ENCODE results near the gene RRP8. TPM values are rescaled to one million over a fixed set of nuclear protein-coding genes. Genes with fewer than 3 reads are reported as not detected.

RRP8 gene
- total and polyA plus RNA-seq, 9 of the 15 experiments (the other 6 are each of a cell fraction or from before 2014, with no cell fraction given): 5.7 to 47.3 (median 32.6) TPM

DNA sequence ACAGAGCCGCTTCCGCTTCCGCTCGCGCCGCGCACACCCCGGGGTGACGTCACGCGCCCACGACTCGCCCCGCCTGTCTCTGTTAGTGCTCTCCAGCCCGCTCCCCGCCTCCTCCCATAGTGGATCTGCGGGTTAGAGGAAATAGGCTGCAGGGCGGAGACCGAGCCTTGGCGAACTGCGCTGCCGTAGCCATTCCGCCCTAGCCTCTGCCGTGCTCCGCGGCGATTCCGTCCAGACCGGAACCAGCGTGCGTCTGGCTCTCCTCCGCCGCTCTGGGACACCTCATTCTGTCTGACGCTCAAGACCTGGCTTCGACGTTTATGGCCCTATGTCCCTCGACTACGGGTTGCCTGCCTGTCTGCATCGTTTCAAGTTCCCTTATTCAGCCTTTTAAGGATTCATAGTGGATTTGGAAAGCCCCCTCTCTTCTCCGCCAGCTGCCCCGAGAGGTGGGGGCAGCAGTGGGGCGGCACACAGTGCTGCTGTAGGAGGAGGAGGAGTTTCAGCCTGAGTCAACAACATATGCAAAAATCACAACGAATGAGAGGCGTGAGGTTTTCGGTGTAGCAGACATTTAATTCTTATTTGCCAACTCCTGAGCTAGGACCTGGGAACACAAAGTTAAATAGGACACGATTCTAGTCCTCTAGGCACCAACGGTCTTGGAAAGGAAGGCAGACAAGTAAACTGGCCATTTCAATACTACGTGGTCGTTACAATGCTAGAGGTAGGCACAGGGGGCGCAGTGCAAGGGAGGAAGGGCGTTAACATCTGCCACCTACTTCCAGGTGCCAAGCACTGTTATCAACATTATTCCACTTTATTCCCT, 9.0 kb upstream of the RRP8 start, which contains the start of gene TAF10 (continued):
- TF ChIP-seq, protein P1, sequence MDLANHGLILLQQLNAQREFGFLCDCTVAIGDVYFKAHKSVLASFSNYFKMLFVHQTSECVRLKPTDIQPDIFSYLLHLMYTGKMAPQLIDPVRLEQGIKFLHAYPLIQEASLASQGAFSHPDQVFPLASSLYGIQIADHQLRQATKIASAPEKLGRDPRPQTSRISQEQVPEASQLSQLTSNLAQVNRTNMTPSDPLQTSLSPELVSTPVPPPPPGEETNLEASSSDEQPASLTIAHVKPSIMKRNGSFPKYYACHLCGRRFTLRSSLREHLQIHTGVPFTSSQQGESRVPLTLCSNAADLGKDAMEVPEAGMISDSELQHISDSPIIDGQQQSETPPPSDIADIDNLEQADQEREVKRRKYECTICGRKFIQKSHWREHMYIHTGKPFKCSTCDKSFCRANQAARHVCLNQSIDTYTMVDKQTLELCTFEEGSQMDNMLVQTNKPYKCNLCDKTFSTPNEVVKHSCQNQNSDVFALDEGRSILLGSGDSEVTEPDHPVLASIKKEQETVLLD (IDR thresholded peaks at IDR 0.05): peak; percentile 60
- no peak for TF ChIP-seq CBX2 (IDR thresholded peaks at IDR 0.05; ENCODE audit: insufficient read depth, low read length, poor library complexity, severe bottlenecking)
- TF ChIP-seq SMC3 (conservative IDR thresholded peaks at IDR 0.05; ENCODE audit: insufficient read depth, low read depth, low read length): 0 out of 2 replicates have a peak, but pooled peaks have one; percentile 27
- TF ChIP-seq, protein P2, sequence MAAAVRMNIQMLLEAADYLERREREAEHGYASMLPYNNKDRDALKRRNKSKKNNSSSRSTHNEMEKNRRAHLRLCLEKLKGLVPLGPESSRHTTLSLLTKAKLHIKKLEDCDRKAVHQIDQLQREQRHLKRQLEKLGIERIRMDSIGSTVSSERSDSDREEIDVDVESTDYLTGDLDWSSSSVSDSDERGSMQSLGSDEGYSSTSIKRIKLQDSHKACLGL (CRISPR knock-in tag; IDR thresholded peaks at IDR 0.05; ENCODE audit: borderline replicate concordance, poor library complexity, severe bottlenecking): no peak
- TF ChIP-seq ZNF175 (CRISPR knock-in tag; IDR thresholded peaks at IDR 0.05; ENCODE audit: low read depth): peak; percentile 29; the same call in 1 of the 2 replicates
- TF ChIP-seq ZNF124 (CRISPR knock-in tag; IDR thresholded peaks at IDR 0.05): no peak
- no peak for TF ChIP-seq BCL6 (CRISPR knock-in tag; IDR thresholded peaks at IDR 0.05)
- TF ChIP-seq ZNF644 (tag; IDR thresholded peaks at IDR 0.05; ENCODE audit: low read depth): no peak; the same call in 1 of the 2 replicates
- TF ChIP-seq, protein P3, sequence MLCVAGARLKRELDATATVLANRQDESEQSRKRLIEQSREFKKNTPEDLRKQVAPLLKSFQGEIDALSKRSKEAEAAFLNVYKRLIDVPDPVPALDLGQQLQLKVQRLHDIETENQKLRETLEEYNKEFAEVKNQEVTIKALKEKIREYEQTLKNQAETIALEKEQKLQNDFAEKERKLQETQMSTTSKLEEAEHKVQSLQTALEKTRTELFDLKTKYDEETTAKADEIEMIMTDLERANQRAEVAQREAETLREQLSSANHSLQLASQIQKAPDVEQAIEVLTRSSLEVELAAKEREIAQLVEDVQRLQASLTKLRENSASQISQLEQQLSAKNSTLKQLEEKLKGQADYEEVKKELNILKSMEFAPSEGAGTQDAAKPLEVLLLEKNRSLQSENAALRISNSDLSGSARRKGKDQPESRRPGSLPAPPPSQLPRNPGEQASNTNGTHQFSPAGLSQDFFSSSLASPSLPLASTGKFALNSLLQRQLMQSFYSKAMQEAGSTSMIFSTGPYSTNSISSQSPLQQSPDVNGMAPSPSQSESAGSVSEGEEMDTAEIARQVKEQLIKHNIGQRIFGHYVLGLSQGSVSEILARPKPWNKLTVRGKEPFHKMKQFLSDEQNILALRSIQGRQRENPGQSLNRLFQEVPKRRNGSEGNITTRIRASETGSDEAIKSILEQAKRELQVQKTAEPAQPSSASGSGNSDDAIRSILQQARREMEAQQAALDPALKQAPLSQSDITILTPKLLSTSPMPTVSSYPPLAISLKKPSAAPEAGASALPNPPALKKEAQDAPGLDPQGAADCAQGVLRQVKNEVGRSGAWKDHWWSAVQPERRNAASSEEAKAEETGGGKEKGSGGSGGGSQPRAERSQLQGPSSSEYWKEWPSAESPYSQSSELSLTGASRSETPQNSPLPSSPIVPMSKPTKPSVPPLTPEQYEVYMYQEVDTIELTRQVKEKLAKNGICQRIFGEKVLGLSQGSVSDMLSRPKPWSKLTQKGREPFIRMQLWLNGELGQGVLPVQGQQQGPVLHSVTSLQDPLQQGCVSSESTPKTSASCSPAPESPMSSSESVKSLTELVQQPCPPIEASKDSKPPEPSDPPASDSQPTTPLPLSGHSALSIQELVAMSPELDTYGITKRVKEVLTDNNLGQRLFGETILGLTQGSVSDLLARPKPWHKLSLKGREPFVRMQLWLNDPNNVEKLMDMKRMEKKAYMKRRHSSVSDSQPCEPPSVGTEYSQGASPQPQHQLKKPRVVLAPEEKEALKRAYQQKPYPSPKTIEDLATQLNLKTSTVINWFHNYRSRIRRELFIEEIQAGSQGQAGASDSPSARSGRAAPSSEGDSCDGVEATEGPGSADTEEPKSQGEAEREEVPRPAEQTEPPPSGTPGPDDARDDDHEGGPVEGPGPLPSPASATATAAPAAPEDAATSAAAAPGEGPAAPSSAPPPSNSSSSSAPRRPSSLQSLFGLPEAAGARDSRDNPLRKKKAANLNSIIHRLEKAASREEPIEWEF (CRISPR knock-in tag; IDR thresholded peaks at IDR 0.05): no peak
- TF ChIP-seq, protein P4, sequence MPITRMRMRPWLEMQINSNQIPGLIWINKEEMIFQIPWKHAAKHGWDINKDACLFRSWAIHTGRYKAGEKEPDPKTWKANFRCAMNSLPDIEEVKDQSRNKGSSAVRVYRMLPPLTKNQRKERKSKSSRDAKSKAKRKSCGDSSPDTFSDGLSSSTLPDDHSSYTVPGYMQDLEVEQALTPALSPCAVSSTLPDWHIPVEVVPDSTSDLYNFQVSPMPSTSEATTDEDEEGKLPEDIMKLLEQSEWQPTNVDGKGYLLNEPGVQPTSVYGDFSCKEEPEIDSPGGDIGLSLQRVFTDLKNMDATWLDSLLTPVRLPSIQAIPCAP (CRISPR knock-in tag; IDR thresholded peaks at IDR 0.05; ENCODE audit: borderline replicate concordance): no peak
- TF ChIP-seq NFE2L1 (tag; IDR thresholded peaks at IDR 0.05; ENCODE audit: borderline replicate concordance, low read depth): no peak
- TF ChIP-seq POLR2AphosphoS5 (IDR thresholded peaks at IDR 0.05; ENCODE audit: control insufficient read depth, insufficient read depth, low read depth, low read length): peak; percentile 90

All from K562 (cell line).